Posterior vena cava (tissue), 2 donors: ENCODE measurements around the gene ADIPOR2. TPM values are rescaled to one million over a fixed set of nuclear protein-coding genes. Genes with fewer than 3 reads are reported as not detected.
A peak's percentile ranks its signal among the peaks of the same experiment; 100 is the strongest.

ENCODE experiments used
- DNase-seq: peaks from one replicate; pipeline ENCODE4 v3.0.0-alpha.2; 2020; ENCODE audit warnings: low spot score
- intact Hi-C, 2 donors: fragments of 100-400 bp; cut with DNase I; formaldehyde crosslinking; loops; one replicate each; pipeline versions ENCODE4 v1.14.1 to v1.14.2; 2022 to 2023
- long read RNA-seq, 2 donors: library from polyadenylated mRNA; unstranded; transcript quantifications; one replicate each; pipeline ENCODE4 v2.0.0, GENCODE V29; 2020 to 2021
- total RNA-seq, 2 donors: library from RNA; stranded (reverse); fragmentation: NEBNext Ultra II Directional; extraction: Animal tissue kit (Norgen Biotek cat#: 25700); gene quantifications; one replicate each; pipeline ENCODE4 v1.2.1, GENCODE V29; 2021
- donor health status: DM: yes; HTN: yes; CAD: no.
- donor health status: DM: yes; HTN: yes; CAD: no.

The ADIPOR2 gene
- 10 to 100 TPM; 31.9 to 40.1 TPM for total RNA-seq
- long read RNA-seq, donor 1, full-length matches to known transcripts, result 2 of 7 reads
- long read RNA-seq, donor 1, partial matches to known transcripts, result 0 of 7 reads
- long read RNA-seq, donor 1, other reads (novel, unspliced or antisense), result 5 of 7 reads
- long read RNA-seq, donor 2, full-length matches to known transcripts, result 1 of 12 reads
- long read RNA-seq, donor 2, partial matches to known transcripts, result 3 of 12 reads
- long read RNA-seq, donor 2, other reads (novel, unspliced or antisense), result 8 of 12 reads

- peak; percentile 99 for DNase-seq
- intact Hi-C loops, result no loop called here
Observed at GRCh38 chr12:1690578-1691122, at the start of gene ADIPOR2. Gene ADIPOR2 (plus strand): TSS chr12:1691070. CDS start chr12:1754344, 63,274 bp downstream.

GRCh38 chr12:1642513-1642912 lies 48.4 kb upstream of the ADIPOR2 start:
- intact Hi-C loops, result no loop called here

GRCh38 chr12:1643043-1643442 lies 47.8 kb upstream of the ADIPOR2 start:
- intact Hi-C loops, result no loop called here
- DNase-seq, result no peak

More at GRCh38 chr12:1642513-1642912, 48.4 kb upstream of the ADIPOR2 start:
- DNase-seq, result no peak

GRCh38 chr12:1643905-1644533 lies 46.9 kb upstream of the ADIPOR2 start:
- DNase-seq, result no peak
- intact Hi-C loops, result no loop called here

- DNase-seq, result peak; percentile 94
- intact Hi-C loops, result loop anchor here in 1 of 2 donors (5.0 kb wide), 1 partner anchor 633 kb away; no protein-coding TSS in a partner anchor
Observed at GRCh38 chr12:1644534-1645438, 46.1 kb upstream of the ADIPOR2 start.

- DNase-seq, result no peak
- intact Hi-C loops, result loop anchor here in 1 of 2 donors (5.0 kb wide), 1 partner anchor 631 kb away; no protein-coding TSS in a partner anchor
Observed at GRCh38 chr12:1645819-1646218, 45.1 kb upstream of the ADIPOR2 start.

GRCh38 chr12:1646569-1647284 lies 44.1 kb upstream of the ADIPOR2 start:
- DNase-seq, result no peak
- intact Hi-C loops, result loop anchor here in 1 of 2 donors (5.0 kb wide), 1 partner anchor 631 kb away; no protein-coding TSS in a partner anchor

- intact Hi-C loops, result loop anchor here in 1 of 2 donors (5.0 kb wide), 1 partner anchor 630 kb away; no protein-coding TSS in a partner anchor
- DNase-seq, result no peak
Observed at GRCh38 chr12:1647285-1647669, 43.6 kb upstream of the ADIPOR2 start.

GRCh38 chr12:1650260-1650977 lies 40.5 kb upstream of the ADIPOR2 start:
- intact Hi-C loops, result loop anchor here (5.0 to 10.0 kb wide), 2 partner anchors 142 to 284 kb away; no protein-coding TSS in a partner anchor
- no peak for DNase-seq

GRCh38 chr12:1650978-1651361 lies 39.9 kb upstream of the ADIPOR2 start:
- intact Hi-C loops, result loop anchor here (5.0 to 10.0 kb wide), 2 partner anchors 141 to 284 kb away; no protein-coding TSS in a partner anchor

GRCh38 chr12:1651946-1652345 lies 38.9 kb upstream of the ADIPOR2 start:
- intact Hi-C loops, result loop anchor here (5.0 to 10.0 kb wide), 2 partner anchors 140 to 283 kb away; no protein-coding TSS in a partner anchor
- no peak for DNase-seq

More at GRCh38 chr12:1650978-1651361, 39.9 kb upstream of the ADIPOR2 start:
- no peak for DNase-seq

GRCh38 chr12:1655225-1655788 lies 35.6 kb upstream of the ADIPOR2 start:
- DNase-seq, result no peak
- intact Hi-C loops, result loop anchor here (2.0 to 10.0 kb wide), 2 partner anchors 135 to 279 kb away; no protein-coding TSS in a partner anchor

GRCh38 chr12:1656902-1657301 lies 34.0 kb upstream of the ADIPOR2 start:
- no peak for DNase-seq
- intact Hi-C loops, result loop anchor here (10.0 kb wide), 1 partner anchor 278 kb away; no protein-coding TSS in a partner anchor

- intact Hi-C loops, result loop anchor here (10.0 kb wide), 1 partner anchor 277 kb away; no protein-coding TSS in a partner anchor
- DNase-seq, result no peak
Observed at GRCh38 chr12:1657688-1658087, 33.2 kb upstream of the ADIPOR2 start.

- no peak for DNase-seq
- intact Hi-C loops, result no loop called here
Observed at GRCh38 chr12:1660304-1661187, 30.3 kb upstream of the ADIPOR2 start.
